ENCODE results near the gene OTOGL. TPM values are rescaled to one million over a fixed set of nuclear protein-coding genes. Genes with fewer than 3 reads are reported as not detected.

The OTOGL gene
- total RNA-seq, 4 donors from 2014 or later: 0.03 to 0.10 (median 0.04) TPM; not detected in 1

GRCh38 chr12:80198782-80199337, 99.5 kb downstream of the OTOGL start:
- TF ChIP-seq POLR2A (IDR thresholded peaks at IDR 0.05): no peak
- TF ChIP-seq CTCF (IDR thresholded peaks at IDR 0.05 in 4 of 5, conservative IDR thresholded peaks at IDR 0.05 in 1 of 5): no peak
- intact Hi-C loops (cut with DNase I; ENCODE audit: low total_unique reads) (no loop called here), in situ Hi-C loops (cut with MboI; ENCODE audit: low sequenced_read_pairs in 4 of 4) (loop anchor here in 2 of 4 donors (10.0 to 25.0 kb wide), 2 partner anchors 66 to 312 kb away; no protein-coding TSS in a partner anchor)
- ATAC-seq (no peak), DNase-seq (no peak)
- H3K4me1 ChIP-seq: peaks cover 0 to 5% of the 10 kb centered on the region in 2 donors
- H3K36me3 ChIP-seq: no peaks in the 10 kb centered on the region
- no peaks in the 10 kb centered on the region for H3K9me3 ChIP-seq
- H3K27ac ChIP-seq: no peak overlapping the region
- no peaks in the 10 kb centered on the region for H3K27me3 ChIP-seq
- no peak overlapping the region for H3K4me3 ChIP-seq

- in situ Hi-C loops (cut with MboI; ENCODE audit: low sequenced_read_pairs in 4 of 4): loop anchor here in 2 of 4 donors (10.0 to 25.0 kb wide), 2 partner anchors 65 to 313 kb away; no protein-coding TSS in a partner anchor
- ATAC-seq (no peak), DNase-seq (no peak)
- H3K27ac ChIP-seq: no peak overlapping the region
- TF ChIP-seq POLR2A (IDR thresholded peaks at IDR 0.05) (no peak), CTCF (IDR thresholded peaks at IDR 0.05 in 4 of 5, conservative IDR thresholded peaks at IDR 0.05 in 1 of 5) (no peak)
- intact Hi-C loops (cut with DNase I; ENCODE audit: low total_unique reads): no loop called here
- H3K27me3 ChIP-seq: no peaks in the 10 kb centered on the region
- no peaks in the 10 kb centered on the region for H3K4me1 ChIP-seq
- H3K36me3 ChIP-seq: no peaks in the 10 kb centered on the region
- no peaks in the 10 kb centered on the region for H3K9me3 ChIP-seq
- no peak overlapping the region for H3K4me3 ChIP-seq
Observed at GRCh38 chr12:80199931-80200330, 100.6 kb downstream of the OTOGL start.

- Histone ChIP-seq H3K27me3 (no peaks in the 10 kb centered on the region), H3K4me1 (no peaks in the 10 kb centered on the region), H3K36me3 (no peaks in the 10 kb centered on the region), H3K9me3 (no peaks in the 10 kb centered on the region), H3K27ac (no peak overlapping the region), H3K4me3 (no peak overlapping the region)
- in situ Hi-C loops (cut with MboI; ENCODE audit: low sequenced_read_pairs in 4 of 4) (no loop called here), intact Hi-C loops (cut with DNase I; ENCODE audit: low total_unique reads) (no loop called here)
- TF ChIP-seq POLR2A (IDR thresholded peaks at IDR 0.05): no peak
- no peak for TF ChIP-seq CTCF (IDR thresholded peaks at IDR 0.05 in 4 of 5, conservative IDR thresholded peaks at IDR 0.05 in 1 of 5)
- no peak for DNase-seq
- no peak for ATAC-seq
Observed at GRCh38 chr12:80200414-80200813, 101.1 kb downstream of the OTOGL start.

- in situ Hi-C loops (cut with MboI; ENCODE audit: low sequenced_read_pairs in 4 of 4): no loop called here
- no peaks in the 10 kb centered on the region for H3K4me1 ChIP-seq
- ATAC-seq (no peak), DNase-seq (no peak)
- no peaks in the 10 kb centered on the region for H3K36me3 ChIP-seq
- intact Hi-C loops (cut with DNase I; ENCODE audit: low total_unique reads): loop anchor here (1.0 kb wide), 1 partner anchor 12 kb away; no protein-coding TSS in a partner anchor
- H3K4me3 ChIP-seq: no peak overlapping the region
- no peaks in the 10 kb centered on the region for H3K27me3 ChIP-seq
- TF ChIP-seq CTCF (IDR thresholded peaks at IDR 0.05 in 4 of 5, conservative IDR thresholded peaks at IDR 0.05 in 1 of 5) (no peak), POLR2A (IDR thresholded peaks at IDR 0.05) (no peak)
- no peak overlapping the region for H3K27ac ChIP-seq
- no peaks in the 10 kb centered on the region for H3K9me3 ChIP-seq
Observed at GRCh38 chr12:80201908-80202307, 102.6 kb downstream of the OTOGL start.

- in situ Hi-C loops (cut with MboI; ENCODE audit: low sequenced_read_pairs in 4 of 4): no loop called here
Observed at GRCh38 chr12:80205960-80206359, 106.6 kb downstream of the OTOGL start.

More at GRCh38 chr12:80205960-80206359, 106.6 kb downstream of the OTOGL start:
- H3K27ac ChIP-seq: no peak overlapping the region
- DNase-seq: no peak
- H3K4me1 ChIP-seq: no peaks in the 10 kb centered on the region
- no peaks in the 10 kb centered on the region for H3K36me3 ChIP-seq
- no peaks in the 10 kb centered on the region for H3K9me3 ChIP-seq
- intact Hi-C loops (cut with DNase I; ENCODE audit: low total_unique reads): no loop called here
- H3K4me3 ChIP-seq: no peak overlapping the region
- no peaks in the 10 kb centered on the region for H3K27me3 ChIP-seq
- no peak for ATAC-seq
- no peak for TF ChIP-seq POLR2A (IDR thresholded peaks at IDR 0.05)
- TF ChIP-seq CTCF (IDR thresholded peaks at IDR 0.05 in 4 of 5, conservative IDR thresholded peaks at IDR 0.05 in 1 of 5): no peak
